Osteoblast (primary cell): ENCODE results near the gene PGC. TPM values are rescaled to one million over a fixed set of nuclear protein-coding genes. Genes with fewer than 3 reads are reported as not detected.

Experiments used
- DNase-seq: peaks from one replicate; pipeline ENCODE4 v3.0.0; 2011; ENCODE audit warnings: low spot score, mixed read lengths; ENCODE audit not compliant: insufficient read length; ENCODE audit errors: missing footprints
- H2AFZ ChIP-seq: 2 replicates; pipeline ENCODE4 v1.6.0; 2011; ENCODE audit warnings: mild to moderate bottlenecking, low read length
- H3K27ac ChIP-seq: 2 replicates; pipeline ENCODE4 v1.5.1; 2011; ENCODE audit warnings: mild to moderate bottlenecking, low read depth, low read length, moderate library complexity
- H3K27me3 ChIP-seq: 2 replicates; pipeline ENCODE4 v1.6.0; 2012; ENCODE audit warnings: mild to moderate bottlenecking, control low read depth, inconsistent platforms, low read length, moderate library complexity; ENCODE audit not compliant: insufficient read depth
- H3K36me3 ChIP-seq: 2 replicates; pipeline ENCODE4 v1.5.1; 2011; ENCODE audit warnings: mild to moderate bottlenecking, low read length, control low read depth, moderate library complexity; ENCODE audit not compliant: insufficient read depth
- H3K4me1 ChIP-seq: 2 replicates; pipeline ENCODE4 v1.5.1; 2011; ENCODE audit warnings: mild to moderate bottlenecking, low read length, control low read depth, moderate library complexity; ENCODE audit not compliant: insufficient read depth
- H3K4me2 ChIP-seq: 2 replicates; pipeline ENCODE4 v1.6.0; 2011; ENCODE audit warnings: mild to moderate bottlenecking, low read length; ENCODE audit not compliant: insufficient read depth
- H3K4me3 ChIP-seq: fragments of 200-600 bp; sonication (generic); 3 replicates; pipeline ENCODE4 v1.5.1; 2012; ENCODE audit warnings: mild to moderate bottlenecking, low read length, inconsistent platforms; ENCODE audit not compliant: insufficient read depth
- H3K79me2 ChIP-seq: 2 replicates; pipeline ENCODE4 v1.6.0; 2012; ENCODE audit warnings: mild to moderate bottlenecking, low read length, control low read depth, inconsistent platforms; ENCODE audit not compliant: insufficient read depth
- H3K9me3 ChIP-seq: 2 replicates; pipeline ENCODE4 v1.5.1; 2011; ENCODE audit warnings: low read depth, low read length, control low read depth
- H4K20me1 ChIP-seq: 2 replicates; pipeline ENCODE4 v1.6.0; 2012; ENCODE audit warnings: mild to moderate bottlenecking, low read length, control low read depth; ENCODE audit not compliant: insufficient read depth
- CTCF ChIP-seq: IDR thresholded peaks from 2 replicates; pipeline ENCODE4 v1.5.1; 2011; ENCODE audit warnings: mild to moderate bottlenecking, low read depth, low read length, moderate library complexity; ENCODE audit errors: extremely low read depth
- small RNA-seq: library from RNA; depleted of rRNA; stranded (forward); fragments of <200 nt; gene quantifications from one replicate; pipeline ENCODE3, GENCODE V24; 2012
- total RNA-seq: library from RNA; depleted of rRNA; stranded (reverse); fragments of >200 nt; gene quantifications from 2 replicates; pipeline ENCODE4 v1.2.3, GENCODE V29; 2012

The PGC gene
- total RNA-seq, 1 donor, result not detected

- no peaks in the 10 kb centered on the region for H3K27me3 ChIP-seq
- peak; percentile 88 for DNase-seq
These were observed 57.8 kb downstream of the PGC start for GRCh38 chr6:41689171-41690008.

GRCh38 chr6:41688256-41688965, 58.8 kb downstream of the PGC start:
- DNase-seq, result peak; percentile 68
- no peak for TF ChIP-seq CTCF

More at GRCh38 chr6:41689171-41690008, 57.8 kb downstream of the PGC start:
- Histone ChIP-seq H3K9me3 (no peaks in the 10 kb centered on the region), H2AFZ (no peak overlapping the region), H4K20me1 (peaks cover 11% of the 10 kb centered on the region), H3K4me1 (peaks cover 2% of the 10 kb centered on the region), H3K4me3 (no peak overlapping the region), H3K27ac (no peak overlapping the region), H3K4me2 (no peak overlapping the region), H3K36me3 (peaks cover 4% of the 10 kb centered on the region), H3K79me2 (no peaks in the 10 kb centered on the region)
- no peak for TF ChIP-seq CTCF

GRCh38 chr6:41687501-41688175, 59.6 kb downstream of the PGC start:
- no peak overlapping the region for H2AFZ ChIP-seq
- no peak overlapping the region for H3K27ac ChIP-seq
- peaks cover 6% of the 10 kb centered on the region for H4K20me1 ChIP-seq
- no peak overlapping the region for H3K4me2 ChIP-seq
- no peak overlapping the region for H3K4me3 ChIP-seq
- peak; percentile 76 for DNase-seq
- no peaks in the 10 kb centered on the region for H3K4me1 ChIP-seq
- H3K27me3 ChIP-seq, result no peaks in the 10 kb centered on the region
- no peak for TF ChIP-seq CTCF
- H3K79me2 ChIP-seq, result no peaks in the 10 kb centered on the region
- peaks cover 4% of the 10 kb centered on the region for H3K36me3 ChIP-seq
- no peaks in the 10 kb centered on the region for H3K9me3 ChIP-seq

More at GRCh38 chr6:41688256-41688965, 58.8 kb downstream of the PGC start:
- no peaks in the 10 kb centered on the region for H3K79me2 ChIP-seq
- H3K36me3 ChIP-seq, result peaks cover 4% of the 10 kb centered on the region
- H3K27me3 ChIP-seq, result no peaks in the 10 kb centered on the region
- peaks cover 7% of the 10 kb centered on the region for H4K20me1 ChIP-seq
- no peak overlapping the region for H3K4me2 ChIP-seq
- no peaks in the 10 kb centered on the region for H3K9me3 ChIP-seq
- H3K4me3 ChIP-seq, result no peak overlapping the region
- H2AFZ ChIP-seq, result no peak overlapping the region
- no peaks in the 10 kb centered on the region for H3K4me1 ChIP-seq
- no peak overlapping the region for H3K27ac ChIP-seq

Small RNA genes within 50 kb of the gene (small RNA-seq; reads per million reads assigned to genes)
- gene AL365205.2 (not detected), gene AL365205.3 (not detected)

Other genes starting within 250 kb of the PGC start
- 2.9 and 3.3 TPM in 2 replicates for gene FOXP4, start 201.0 kb downstream of the PGC start, total RNA-seq
- 0.72 and 5.3 TPM in 2 replicates for gene MDFI, start 108.9 kb downstream of the PGC start, total RNA-seq
- gene TFEB, start 11.8 kb downstream of the PGC start, total RNA-seq, result 5.1 and 5.6 TPM in 2 replicates
- 1.5 and 1.8 TPM in 2 replicates for gene FRS3, start 32.5 kb upstream of the PGC start, total RNA-seq
- gene PRICKLE4, start 33.4 kb upstream of the PGC start, total RNA-seq, result 0.59 TPM in 1 of 2 replicates, not detected in the other
- gene TOMM6, start 40.3 kb upstream of the PGC start, total RNA-seq, result 37.4 and 54.6 TPM in 2 replicates
- 3.6 and 3.8 TPM in 2 replicates for gene USP49, start 148.0 kb upstream of the PGC start, total RNA-seq
- 27.4 and 30.8 TPM in 2 replicates for gene MED20, start 173.7 kb upstream of the PGC start, total RNA-seq
- 11.6 and 11.8 TPM in 2 replicates for gene BYSL, start 174.1 kb upstream of the PGC start, total RNA-seq
- gene CCND3, start 194.4 kb upstream of the PGC start, total RNA-seq, result 17.7 and 21.0 TPM in 2 replicates